ENCODE data around the gene OR5H14.
"Not testable (repeated sequence)": the region's sequence is repeated elsewhere in the genome, so short reads cannot be mapped to it uniquely, and the experiment has no call there.

OR5H14 gene

DNA sequence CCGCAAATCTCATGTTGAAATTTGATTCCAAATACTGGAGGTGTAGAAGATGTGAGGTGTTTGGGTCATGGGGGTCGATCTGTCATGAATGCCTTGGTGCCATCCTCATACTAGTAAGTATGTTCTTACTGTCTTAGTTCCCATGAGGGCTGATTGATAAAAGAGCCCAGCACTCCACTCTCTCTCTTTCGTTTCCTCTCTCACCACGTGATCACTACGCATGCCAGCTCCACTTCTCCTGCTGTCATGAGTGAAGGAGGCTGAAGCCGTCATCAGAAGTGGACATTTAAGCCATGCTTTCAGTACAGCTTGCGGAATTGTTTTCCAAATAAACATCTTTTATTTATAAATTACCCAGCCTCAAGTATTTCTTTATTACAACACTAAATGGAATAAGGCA is 25.3 kb downstream of the OR5H14 start:
- Mint-ChIP-seq H3K36me3 (no peaks in the 10 kb centered on the region), H3K9me3 (no peaks in the 10 kb centered on the region), H3K27ac (no peak overlapping the region), H3K27me3 (peaks cover 5% of the 10 kb centered on the region), H3K4me3 (no peak overlapping the region), H3K4me1 (no peaks in the 10 kb centered on the region)

GRCh38 chr3:98180319-98180890 is 33.1 kb downstream of the OR5H14 start:
- no peaks in the 10 kb centered on the region for H3K27me3 Mint-ChIP-seq
- no peaks in the 10 kb centered on the region for H3K4me1 Mint-ChIP-seq
- no peaks in the 10 kb centered on the region for H3K36me3 Mint-ChIP-seq
- H3K4me3 Mint-ChIP-seq = no peak overlapping the region
- no peaks in the 10 kb centered on the region for H3K9me3 Mint-ChIP-seq
- H3K27ac Mint-ChIP-seq = no peak overlapping the region

DNA sequence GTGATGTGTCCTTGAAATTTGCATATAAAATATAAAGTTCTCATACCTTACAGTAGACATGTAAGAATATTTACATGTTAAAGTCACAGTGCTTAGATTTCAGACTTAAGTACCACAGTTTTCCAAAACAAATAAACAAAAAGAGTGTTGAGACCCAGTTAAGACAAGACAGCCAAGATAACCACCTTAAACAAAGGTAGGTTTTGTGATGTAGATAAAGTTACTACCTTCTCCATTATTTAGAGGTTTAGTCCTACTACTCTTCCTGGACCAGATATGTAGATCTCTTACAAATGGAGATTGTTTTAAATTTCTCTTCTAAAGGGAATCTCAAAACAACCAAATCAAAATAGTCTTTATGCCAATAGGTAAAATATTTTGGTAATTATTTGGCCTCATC is 34.9 kb downstream of the OR5H14 start:
- Mint-ChIP-seq H3K9me3 (no peaks in the 10 kb centered on the region), H3K4me1 (no peaks in the 10 kb centered on the region)

GRCh38 chr3:98185180-98185579 is 37.9 kb downstream of the OR5H14 start:
- Mint-ChIP-seq H3K27ac (no peak overlapping the region), H3K36me3 (no peaks in the 10 kb centered on the region), H3K4me3 (no peak overlapping the region), H3K9me3 (no peaks in the 10 kb centered on the region), H3K4me1 (no peaks in the 10 kb centered on the region), H3K27me3 (no peaks in the 10 kb centered on the region)

More for the DNA sequence above, 34.9 kb downstream of the OR5H14 start:
- no peaks in the 10 kb centered on the region for H3K36me3 Mint-ChIP-seq
- H3K27ac Mint-ChIP-seq = no peak overlapping the region
- no peaks in the 10 kb centered on the region for H3K27me3 Mint-ChIP-seq
- H3K4me3 Mint-ChIP-seq = no peak overlapping the region

DNA sequence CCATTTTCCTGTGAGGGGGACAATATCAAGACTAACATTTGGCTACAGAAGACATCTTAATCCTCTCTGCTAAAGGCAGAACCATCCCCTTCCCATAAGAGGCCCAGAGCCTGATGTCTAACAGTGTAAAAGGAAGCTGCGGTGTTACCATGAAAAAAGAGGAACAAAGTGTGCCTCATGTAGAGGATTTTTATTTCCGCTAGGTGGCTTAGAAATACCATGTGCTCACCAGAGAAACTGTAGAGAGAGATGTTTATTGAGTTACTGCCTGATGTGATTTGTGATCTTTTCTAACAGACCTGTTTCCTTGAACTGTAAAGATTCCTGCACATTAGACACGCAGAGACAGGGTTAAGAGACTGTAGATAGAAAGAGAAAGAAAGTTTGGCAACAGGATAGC is 41.3 kb downstream of the OR5H14 start:
- H3K27me3 Mint-ChIP-seq = no peaks in the 10 kb centered on the region
- H3K4me3 Mint-ChIP-seq = no peak overlapping the region
- no peaks in the 10 kb centered on the region for H3K9me3 Mint-ChIP-seq
- H3K27ac Mint-ChIP-seq = no peak overlapping the region
- no peaks in the 10 kb centered on the region for H3K36me3 Mint-ChIP-seq
- H3K4me1 Mint-ChIP-seq = no peaks in the 10 kb centered on the region

DNA sequence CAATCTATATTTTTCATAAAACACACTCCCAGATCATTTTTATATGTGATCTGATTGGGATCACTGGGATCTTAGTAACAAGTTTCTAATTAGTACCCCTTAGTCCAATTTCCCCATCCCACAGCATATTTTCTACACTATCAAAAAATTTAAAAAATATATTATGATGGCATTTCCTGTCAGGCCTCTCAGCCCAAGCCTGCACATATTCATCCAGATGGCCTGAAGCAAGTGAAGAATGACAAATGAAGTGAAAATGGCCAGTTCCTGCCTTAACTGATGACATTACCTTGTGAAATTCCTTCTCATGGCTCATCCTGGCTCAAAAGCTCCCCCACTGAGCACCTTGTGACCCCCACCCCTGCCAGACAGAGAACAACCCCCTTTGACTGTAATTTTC is 43.6 kb downstream of the OR5H14 start:
- not testable (repeated sequence) for H3K27me3 Mint-ChIP-seq, H3K4me1 Mint-ChIP-seq, H3K4me3 Mint-ChIP-seq, H3K27ac Mint-ChIP-seq, H3K36me3 Mint-ChIP-seq, H3K9me3 Mint-ChIP-seq

DNA sequence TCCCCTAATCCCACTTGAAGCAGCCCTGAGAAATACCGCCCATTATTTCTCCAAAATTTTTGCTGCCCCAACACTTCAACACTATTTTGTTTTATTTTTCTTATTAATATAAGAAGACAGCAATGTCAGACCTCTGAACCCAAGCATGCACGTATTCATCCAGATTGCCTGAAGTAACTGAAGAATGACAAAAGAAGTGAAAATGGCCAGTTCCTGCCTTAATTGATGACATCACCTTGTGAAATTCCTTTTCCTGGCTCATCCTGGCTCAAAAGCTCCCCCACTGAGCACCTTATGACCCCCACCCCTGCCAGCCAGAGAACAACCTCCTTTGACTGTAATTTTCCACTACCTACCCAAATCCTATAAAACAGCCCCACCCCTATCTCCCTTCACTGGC is 49.0 kb downstream of the OR5H14 start:
- not testable (repeated sequence) for H3K4me1 Mint-ChIP-seq, H3K9me3 Mint-ChIP-seq

DNA sequence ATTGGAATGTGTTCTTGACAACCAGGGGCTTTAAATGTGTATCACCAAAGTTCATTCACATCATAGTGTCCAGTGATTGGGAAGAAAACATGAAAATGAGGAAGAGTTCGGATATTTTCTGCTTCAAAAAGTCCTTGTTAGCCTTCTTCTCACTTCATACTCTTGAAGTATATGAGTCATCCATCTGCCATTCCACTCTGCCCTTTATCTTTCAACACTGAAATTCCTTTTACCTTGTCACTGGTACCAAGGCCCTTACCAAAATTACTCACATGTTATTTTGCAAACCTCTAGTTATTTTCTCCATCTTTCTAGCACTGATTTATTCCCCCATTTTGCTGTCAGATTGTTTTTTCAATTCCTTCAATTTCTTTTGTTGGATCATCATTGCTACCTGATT is 51.7 kb downstream of the OR5H14 start:
- Mint-ChIP-seq H3K4me3 (no peak overlapping the region), H3K27me3 (no peaks in the 10 kb centered on the region), H3K27ac (no peak overlapping the region), H3K36me3 (no peaks in the 10 kb centered on the region), H3K4me1 (no peaks in the 10 kb centered on the region), H3K9me3 (no peaks in the 10 kb centered on the region)

More for the DNA sequence above, 49.0 kb downstream of the OR5H14 start:
- H3K27me3 Mint-ChIP-seq, H3K4me3 Mint-ChIP-seq, H3K36me3 Mint-ChIP-seq, H3K27ac Mint-ChIP-seq: not testable (repeated sequence)
